Measurements from ENCODE around the gene HLF.

DNA sequence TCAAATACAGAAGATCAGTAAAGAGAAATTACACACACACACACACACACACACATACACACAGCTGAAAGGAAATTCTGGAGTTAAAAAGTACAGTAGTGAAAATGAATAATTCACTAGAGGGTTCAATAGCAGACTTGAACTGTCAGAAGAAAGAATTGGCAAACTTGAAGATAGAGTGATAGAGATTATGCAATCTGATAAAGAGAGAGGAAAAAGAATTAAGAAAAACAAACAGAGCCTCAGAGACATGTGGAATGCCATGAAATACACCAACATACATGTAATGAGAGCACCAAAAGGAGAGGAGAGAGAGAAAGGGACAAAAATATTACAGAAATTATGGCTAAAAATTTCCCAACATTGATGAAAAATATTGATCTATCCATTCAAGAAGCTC lies 96.2 kb downstream of the HLF start:
- TF ChIP-seq, protein P1, sequence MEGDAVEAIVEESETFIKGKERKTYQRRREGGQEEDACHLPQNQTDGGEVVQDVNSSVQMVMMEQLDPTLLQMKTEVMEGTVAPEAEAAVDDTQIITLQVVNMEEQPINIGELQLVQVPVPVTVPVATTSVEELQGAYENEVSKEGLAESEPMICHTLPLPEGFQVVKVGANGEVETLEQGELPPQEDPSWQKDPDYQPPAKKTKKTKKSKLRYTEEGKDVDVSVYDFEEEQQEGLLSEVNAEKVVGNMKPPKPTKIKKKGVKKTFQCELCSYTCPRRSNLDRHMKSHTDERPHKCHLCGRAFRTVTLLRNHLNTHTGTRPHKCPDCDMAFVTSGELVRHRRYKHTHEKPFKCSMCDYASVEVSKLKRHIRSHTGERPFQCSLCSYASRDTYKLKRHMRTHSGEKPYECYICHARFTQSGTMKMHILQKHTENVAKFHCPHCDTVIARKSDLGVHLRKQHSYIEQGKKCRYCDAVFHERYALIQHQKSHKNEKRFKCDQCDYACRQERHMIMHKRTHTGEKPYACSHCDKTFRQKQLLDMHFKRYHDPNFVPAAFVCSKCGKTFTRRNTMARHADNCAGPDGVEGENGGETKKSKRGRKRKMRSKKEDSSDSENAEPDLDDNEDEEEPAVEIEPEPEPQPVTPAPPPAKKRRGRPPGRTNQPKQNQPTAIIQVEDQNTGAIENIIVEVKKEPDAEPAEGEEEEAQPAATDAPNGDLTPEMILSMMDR (IDR thresholded peaks at IDR 0.05 in 2 of 3, conservative IDR thresholded peaks at IDR 0.05 in 1 of 3; ENCODE audit: borderline replicate concordance in 1 of 3, insufficient read depth in 1 of 3, low read depth in 2 of 3, low read length in 2 of 3), result no peak
- TF ChIP-seq EZH2 (IDR thresholded peaks at IDR 0.05), result no peak

Data from HCT116 (cell line).